Measurements from ENCODE around the gene PLCB2.

Gene PLCB2

GRCh38 chr15:40242601-40243000, 65.1 kb downstream of the PLCB2 start:
- H3K4me2 ChIP-seq (ENCODE audit: insufficient read depth, low read length): no peak overlapping the region

GRCh38 chr15:40242213-40242599, 65.5 kb downstream of the PLCB2 start:
- DNase-seq (no peak), ATAC-seq (ENCODE audit: insufficient read depth, low read depth) (no peak)
- Histone ChIP-seq H3K9ac (ENCODE audit: low read depth, low read length) (no peak overlapping the region), H2AFZ (ENCODE audit: low read depth, low read length) (no peak overlapping the region), H3K4me1 (ENCODE audit: insufficient read depth, low read length) (no peaks in the 10 kb centered on the region), H3K27ac (ENCODE audit: low read length) (no peak overlapping the region), H3K27me3 (ENCODE audit: insufficient read depth, low read length, poor library complexity) (no peaks in the 10 kb centered on the region), H3K36me3 (ENCODE audit: insufficient read depth, low read length) (no peaks in the 10 kb centered on the region), H3K79me2 (ENCODE audit: insufficient read depth, low read length) (no peaks in the 10 kb centered on the region), H4K20me1 (ENCODE audit: insufficient read depth, low read length) (no peaks in the 10 kb centered on the region), H3K9me3 (ENCODE audit: insufficient read depth, low read length, severe bottlenecking) (no peaks in the 10 kb centered on the region), H3K4me3 (ENCODE audit: low read depth in 1 of 2, low read length in 2 of 2) (no peak overlapping the region), H3K4me2 (ENCODE audit: insufficient read depth, low read length) (no peak overlapping the region)
- TF ChIP-seq EZH2 (IDR thresholded peaks at IDR 0.05; ENCODE audit: borderline replicate concordance, low read depth, low read length, severe bottlenecking): no peak
- TF ChIP-seq, protein P1, sequence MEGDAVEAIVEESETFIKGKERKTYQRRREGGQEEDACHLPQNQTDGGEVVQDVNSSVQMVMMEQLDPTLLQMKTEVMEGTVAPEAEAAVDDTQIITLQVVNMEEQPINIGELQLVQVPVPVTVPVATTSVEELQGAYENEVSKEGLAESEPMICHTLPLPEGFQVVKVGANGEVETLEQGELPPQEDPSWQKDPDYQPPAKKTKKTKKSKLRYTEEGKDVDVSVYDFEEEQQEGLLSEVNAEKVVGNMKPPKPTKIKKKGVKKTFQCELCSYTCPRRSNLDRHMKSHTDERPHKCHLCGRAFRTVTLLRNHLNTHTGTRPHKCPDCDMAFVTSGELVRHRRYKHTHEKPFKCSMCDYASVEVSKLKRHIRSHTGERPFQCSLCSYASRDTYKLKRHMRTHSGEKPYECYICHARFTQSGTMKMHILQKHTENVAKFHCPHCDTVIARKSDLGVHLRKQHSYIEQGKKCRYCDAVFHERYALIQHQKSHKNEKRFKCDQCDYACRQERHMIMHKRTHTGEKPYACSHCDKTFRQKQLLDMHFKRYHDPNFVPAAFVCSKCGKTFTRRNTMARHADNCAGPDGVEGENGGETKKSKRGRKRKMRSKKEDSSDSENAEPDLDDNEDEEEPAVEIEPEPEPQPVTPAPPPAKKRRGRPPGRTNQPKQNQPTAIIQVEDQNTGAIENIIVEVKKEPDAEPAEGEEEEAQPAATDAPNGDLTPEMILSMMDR (IDR thresholded peaks at IDR 0.05; ENCODE audit: borderline replicate concordance, extremely low read depth, low read length, poor library complexity, severe bottlenecking): no peak

More at GRCh38 chr15:40242601-40243000, 65.1 kb downstream of the PLCB2 start:
- Histone ChIP-seq H3K4me3 (ENCODE audit: low read depth in 1 of 2, low read length in 2 of 2) (no peak overlapping the region), H3K9me3 (ENCODE audit: insufficient read depth, low read length, severe bottlenecking) (no peaks in the 10 kb centered on the region), H3K27me3 (ENCODE audit: insufficient read depth, low read length, poor library complexity) (no peaks in the 10 kb centered on the region), H3K79me2 (ENCODE audit: insufficient read depth, low read length) (no peaks in the 10 kb centered on the region), H3K36me3 (ENCODE audit: insufficient read depth, low read length) (no peaks in the 10 kb centered on the region), H3K27ac (ENCODE audit: low read length) (no peak overlapping the region), H3K9ac (ENCODE audit: low read depth, low read length) (no peak overlapping the region), H3K4me1 (ENCODE audit: insufficient read depth, low read length) (no peaks in the 10 kb centered on the region), H2AFZ (ENCODE audit: low read depth, low read length) (no peak overlapping the region), H4K20me1 (ENCODE audit: insufficient read depth, low read length) (no peaks in the 10 kb centered on the region)
- TF ChIP-seq EZH2 (IDR thresholded peaks at IDR 0.05; ENCODE audit: borderline replicate concordance, low read depth, low read length, severe bottlenecking): no peak
- TF ChIP-seq, protein P1 (IDR thresholded peaks at IDR 0.05; ENCODE audit: borderline replicate concordance, extremely low read depth, low read length, poor library complexity, severe bottlenecking): no peak
- ATAC-seq (ENCODE audit: insufficient read depth, low read depth) (no peak), DNase-seq (no peak)

DNA sequence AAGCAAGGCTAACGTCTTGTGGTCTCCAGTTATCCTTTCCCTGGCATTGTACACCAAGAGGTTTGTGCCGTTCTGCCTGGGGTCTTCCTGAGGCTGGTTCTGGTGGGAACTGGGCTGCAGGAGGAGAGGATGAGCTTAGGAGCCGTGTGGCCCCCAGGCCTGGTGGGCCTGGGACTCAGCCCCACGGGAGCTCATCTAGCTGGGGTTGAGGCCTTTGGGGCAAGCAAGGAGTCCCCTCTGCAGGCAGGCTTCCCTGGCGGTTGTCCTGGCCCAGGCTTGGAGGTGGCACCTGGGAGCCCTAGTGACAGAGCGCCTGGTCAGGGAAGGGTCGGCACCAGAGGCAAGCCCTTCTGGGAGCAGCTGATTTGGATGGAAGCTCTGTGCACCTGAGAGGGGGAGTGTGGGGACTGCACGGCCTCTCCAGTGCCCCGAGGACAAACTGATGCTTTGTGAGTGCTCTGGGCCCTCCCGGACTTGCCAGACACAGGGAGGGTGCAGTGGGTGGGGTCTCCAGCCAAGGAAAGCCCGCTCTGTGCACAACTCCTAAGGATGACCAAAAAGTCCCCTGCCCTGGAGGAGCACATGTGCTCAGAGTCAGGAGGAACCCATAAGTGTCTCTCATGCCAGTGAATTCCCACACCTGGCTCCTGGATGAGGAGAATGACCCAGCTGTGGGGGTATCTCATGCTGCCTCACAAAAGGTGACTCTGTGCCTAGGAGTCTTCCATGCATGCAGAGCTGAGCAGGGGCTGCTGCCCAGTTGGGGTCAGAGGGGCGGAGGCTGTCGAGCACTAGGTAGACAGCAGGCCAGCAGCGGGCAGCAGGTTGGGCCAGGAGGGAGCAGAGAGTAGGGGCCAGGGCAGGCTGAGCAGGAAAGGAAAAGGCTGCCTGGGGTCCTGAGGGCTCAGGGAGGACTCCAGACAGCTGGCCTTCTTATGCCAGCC, 66.2 kb downstream of the PLCB2 start:
- H3K4me1 ChIP-seq (ENCODE audit: insufficient read depth, low read length): no peaks in the 10 kb centered on the region
- H3K27ac ChIP-seq (ENCODE audit: low read length): no peak overlapping the region
- no peak overlapping the region for H3K4me3 ChIP-seq (ENCODE audit: low read depth in 1 of 2, low read length in 2 of 2)
- no peaks in the 10 kb centered on the region for H3K79me2 ChIP-seq (ENCODE audit: insufficient read depth, low read length)
- no peaks in the 10 kb centered on the region for H3K27me3 ChIP-seq (ENCODE audit: insufficient read depth, low read length, poor library complexity)
- H4K20me1 ChIP-seq (ENCODE audit: insufficient read depth, low read length): no peaks in the 10 kb centered on the region
- H3K9me3 ChIP-seq (ENCODE audit: insufficient read depth, low read length, severe bottlenecking): no peaks in the 10 kb centered on the region
- H3K9ac ChIP-seq (ENCODE audit: low read depth, low read length): no peak overlapping the region
- ATAC-seq (ENCODE audit: insufficient read depth, low read depth) (no peak), DNase-seq (no peak)
- no peak overlapping the region for H3K4me2 ChIP-seq (ENCODE audit: insufficient read depth, low read length)
- TF ChIP-seq, protein P1 (IDR thresholded peaks at IDR 0.05; ENCODE audit: borderline replicate concordance, extremely low read depth, low read length, poor library complexity, severe bottlenecking): no peak
- no peak for TF ChIP-seq EZH2 (IDR thresholded peaks at IDR 0.05; ENCODE audit: borderline replicate concordance, low read depth, low read length, severe bottlenecking)
- no peak overlapping the region for H2AFZ ChIP-seq (ENCODE audit: low read depth, low read length)
- H3K36me3 ChIP-seq (ENCODE audit: insufficient read depth, low read length): no peaks in the 10 kb centered on the region
